GM12892 (cell line): ENCODE results near the gene HTT.

Experiments used
- POLR2A ChIP-seq: IDR thresholded peaks from 2 replicates; pipeline ENCODE4 v1.6.1; 2011; ENCODE audit warnings: low read depth, low read length, control low read depth
- TAF1 ChIP-seq: IDR thresholded peaks from 2 replicates; pipeline ENCODE4 v1.6.1; 2011; ENCODE audit warnings: low read depth, mild to moderate bottlenecking, control low read depth, low read length, borderline replicate concordance

GRCh38 chr4:3067473-3068001, 6.9 kb upstream of the HTT start:
- TF ChIP-seq POLR2A (no peak), TAF1 (no peak)
